ENCODE data around the gene RASGRF2. TPM values are rescaled to one million over a fixed set of nuclear protein-coding genes. Genes with fewer than 3 reads are reported as not detected.

The RASGRF2 gene
- total and polyA plus RNA-seq, 2 of the 13 experiments (the other 11 are each of a cell fraction or from before 2014, with no cell fraction given) = 23.6 to 29.0 TPM

DNA sequence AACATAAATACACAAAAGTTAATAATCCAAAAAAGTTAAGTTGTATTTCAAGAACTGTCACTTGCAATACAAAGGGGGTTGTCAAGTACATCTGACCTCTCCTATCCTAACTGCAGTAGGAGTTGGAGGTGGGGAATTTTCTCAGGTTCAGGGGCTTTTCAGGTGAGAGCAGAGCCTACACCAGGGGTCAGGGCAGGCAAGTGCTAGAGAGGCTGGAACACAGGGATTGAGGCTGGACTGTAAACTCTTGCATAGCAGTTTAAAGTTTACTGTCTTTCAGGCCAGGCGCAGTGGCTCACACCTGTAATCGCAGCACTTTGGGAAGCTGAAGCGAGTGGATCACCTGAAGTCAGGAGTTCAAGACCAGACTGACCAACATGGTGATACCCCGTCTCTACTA, 25.4 kb upstream of the RASGRF2 start (continued):
- TF ChIP-seq ZBED4 (CRISPR knock-in tag; IDR thresholded peaks at IDR 0.05; ENCODE audit: borderline replicate concordance) (no peak), SP5 (CRISPR knock-in tag; IDR thresholded peaks at IDR 0.05; ENCODE audit: borderline replicate concordance, low read depth) (no peak), NR2F6 (IDR thresholded peaks at IDR 0.05) (no peak), NR2F6 (CRISPR knock-in tag; IDR thresholded peaks at IDR 0.05) (no peak), STAG1 (CRISPR knock-in tag; IDR thresholded peaks at IDR 0.05) (peak; percentile 91), LCORL (IDR thresholded peaks at IDR 0.05) (no peak), LCORL (CRISPR knock-in tag; IDR thresholded peaks at IDR 0.05) (no peak), PHF5A (CRISPR knock-in tag; IDR thresholded peaks at IDR 0.05; ENCODE audit: low read depth, unreplicated experiment) (no peak), SNRNP70 (IDR thresholded peaks at IDR 0.05; ENCODE audit: low read depth, low read length) (no peak), CBX1 (IDR thresholded peaks at IDR 0.05; ENCODE audit: low read depth) (no peak), SOX13 (IDR thresholded peaks at IDR 0.05) (no peak), SOX13 (CRISPR knock-in tag; conservative IDR thresholded peaks at IDR 0.05 in 1 of 2, IDR thresholded peaks at IDR 0.05 in 1 of 2) (no peak), GATAD2A (CRISPR knock-in tag; IDR thresholded peaks at IDR 0.05) (no peak), CAMTA2 (CRISPR knock-in tag; IDR thresholded peaks at IDR 0.05; ENCODE audit: borderline replicate concordance) (no peak), ZNF34 (CRISPR knock-in tag; IDR thresholded peaks at IDR 0.05; ENCODE audit: borderline replicate concordance) (no peak), ZNF609 (CRISPR knock-in tag; IDR thresholded peaks at IDR 0.05; ENCODE audit: borderline replicate concordance) (no peak)
- TF ChIP-seq, protein P1, sequence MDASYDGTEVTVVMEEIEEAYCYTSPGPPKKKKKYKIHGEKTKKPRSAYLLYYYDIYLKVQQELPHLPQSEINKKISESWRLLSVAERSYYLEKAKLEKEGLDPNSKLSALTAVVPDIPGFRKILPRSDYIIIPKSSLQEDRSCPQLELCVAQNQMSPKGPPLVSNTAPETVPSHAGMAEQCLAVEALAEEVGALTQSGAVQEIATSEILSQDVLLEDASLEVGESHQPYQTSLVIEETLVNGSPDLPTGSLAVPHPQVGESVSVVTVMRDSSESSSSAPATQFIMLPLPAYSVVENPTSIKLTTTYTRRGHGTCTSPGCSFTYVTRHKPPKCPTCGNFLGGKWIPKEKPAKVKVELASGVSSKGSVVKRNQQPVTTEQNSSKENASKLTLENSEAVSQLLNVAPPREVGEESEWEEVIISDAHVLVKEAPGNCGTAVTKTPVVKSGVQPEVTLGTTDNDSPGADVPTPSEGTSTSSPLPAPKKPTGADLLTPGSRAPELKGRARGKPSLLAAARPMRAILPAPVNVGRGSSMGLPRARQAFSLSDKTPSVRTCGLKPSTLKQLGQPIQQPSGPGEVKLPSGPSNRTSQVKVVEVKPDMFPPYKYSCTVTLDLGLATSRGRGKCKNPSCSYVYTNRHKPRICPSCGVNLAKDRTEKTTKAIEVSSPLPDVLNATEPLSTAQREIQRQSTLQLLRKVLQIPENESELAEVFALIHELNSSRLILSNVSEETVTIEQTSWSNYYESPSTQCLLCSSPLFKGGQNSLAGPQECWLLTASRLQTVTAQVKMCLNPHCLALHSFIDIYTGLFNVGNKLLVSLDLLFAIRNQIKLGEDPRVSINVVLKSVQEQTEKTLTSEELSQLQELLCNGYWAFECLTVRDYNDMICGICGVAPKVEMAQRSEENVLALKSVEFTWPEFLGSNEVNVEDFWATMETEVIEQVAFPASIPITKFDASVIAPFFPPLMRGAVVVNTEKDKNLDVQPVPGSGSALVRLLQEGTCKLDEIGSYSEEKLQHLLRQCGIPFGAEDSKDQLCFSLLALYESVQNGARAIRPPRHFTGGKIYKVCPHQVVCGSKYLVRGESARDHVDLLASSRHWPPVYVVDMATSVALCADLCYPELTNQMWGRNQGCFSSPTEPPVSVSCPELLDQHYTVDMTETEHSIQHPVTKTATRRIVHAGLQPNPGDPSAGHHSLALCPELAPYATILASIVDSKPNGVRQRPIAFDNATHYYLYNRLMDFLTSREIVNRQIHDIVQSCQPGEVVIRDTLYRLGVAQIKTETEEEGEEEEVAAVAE (CRISPR knock-in tag; IDR thresholded peaks at IDR 0.05; ENCODE audit: borderline replicate concordance) = no peak
- TF ChIP-seq, protein P2, sequence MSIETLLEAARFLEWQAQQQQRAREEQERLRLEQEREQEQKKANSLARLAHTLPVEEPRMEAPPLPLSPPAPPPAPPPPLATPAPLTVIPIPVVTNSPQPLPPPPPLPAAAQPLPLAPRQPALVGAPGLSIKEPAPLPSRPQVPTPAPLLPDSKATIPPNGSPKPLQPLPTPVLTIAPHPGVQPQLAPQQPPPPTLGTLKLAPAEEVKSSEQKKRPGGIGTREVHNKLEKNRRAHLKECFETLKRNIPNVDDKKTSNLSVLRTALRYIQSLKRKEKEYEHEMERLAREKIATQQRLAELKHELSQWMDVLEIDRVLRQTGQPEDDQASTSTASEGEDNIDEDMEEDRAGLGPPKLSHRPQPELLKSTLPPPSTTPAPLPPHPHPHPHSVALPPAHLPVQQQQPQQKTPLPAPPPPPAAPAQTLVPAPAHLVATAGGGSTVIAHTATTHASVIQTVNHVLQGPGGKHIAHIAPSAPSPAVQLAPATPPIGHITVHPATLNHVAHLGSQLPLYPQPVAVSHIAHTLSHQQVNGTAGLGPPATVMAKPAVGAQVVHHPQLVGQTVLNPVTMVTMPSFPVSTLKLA (IDR thresholded peaks at IDR 0.05) = no peak

Measured in HepG2 (cell line).